ENCODE results near the gene EHD3.

GRCh38 chr2:31241625-31242270, 7.8 kb downstream of the EHD3 start:
- TF ChIP-seq, protein P1, sequence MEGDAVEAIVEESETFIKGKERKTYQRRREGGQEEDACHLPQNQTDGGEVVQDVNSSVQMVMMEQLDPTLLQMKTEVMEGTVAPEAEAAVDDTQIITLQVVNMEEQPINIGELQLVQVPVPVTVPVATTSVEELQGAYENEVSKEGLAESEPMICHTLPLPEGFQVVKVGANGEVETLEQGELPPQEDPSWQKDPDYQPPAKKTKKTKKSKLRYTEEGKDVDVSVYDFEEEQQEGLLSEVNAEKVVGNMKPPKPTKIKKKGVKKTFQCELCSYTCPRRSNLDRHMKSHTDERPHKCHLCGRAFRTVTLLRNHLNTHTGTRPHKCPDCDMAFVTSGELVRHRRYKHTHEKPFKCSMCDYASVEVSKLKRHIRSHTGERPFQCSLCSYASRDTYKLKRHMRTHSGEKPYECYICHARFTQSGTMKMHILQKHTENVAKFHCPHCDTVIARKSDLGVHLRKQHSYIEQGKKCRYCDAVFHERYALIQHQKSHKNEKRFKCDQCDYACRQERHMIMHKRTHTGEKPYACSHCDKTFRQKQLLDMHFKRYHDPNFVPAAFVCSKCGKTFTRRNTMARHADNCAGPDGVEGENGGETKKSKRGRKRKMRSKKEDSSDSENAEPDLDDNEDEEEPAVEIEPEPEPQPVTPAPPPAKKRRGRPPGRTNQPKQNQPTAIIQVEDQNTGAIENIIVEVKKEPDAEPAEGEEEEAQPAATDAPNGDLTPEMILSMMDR (IDR thresholded peaks at IDR 0.05; ENCODE audit: low read length), result no peak
- TF ChIP-seq EZH2 (optimal IDR thresholded peaks at IDR 0.05; ENCODE audit: low read depth, low read length), result no peak

Measured in MM.1S (cell line).